KMS-11 (cell line): ENCODE measurements around the gene CNDP1.

Source experiments
- H2AFZ ChIP-seq: fragments of 200-600 bp; sonication (generic); 2 replicates; pipeline ENCODE4 v1.6.1; 2016; ENCODE audit warnings: antibody characterized with exemption, mixed run types, low read depth
- H3K27ac ChIP-seq: fragments of 200-600 bp; sonication (generic); 2 replicates; pipeline ENCODE4 v1.6.1; 2016; ENCODE audit warnings: mild to moderate bottlenecking, mixed run types
- H3K27me3 ChIP-seq: fragments of 200-600 bp; sonication (generic); 2 replicates; pipeline ENCODE4 v1.6.1; 2017; ENCODE audit warnings: mild to moderate bottlenecking, low read depth, mixed run types, moderate library complexity; ENCODE audit not compliant: insufficient read depth
- H3K36me3 ChIP-seq: fragments of 200-600 bp; sonication (generic); 2 replicates; pipeline ENCODE4 v1.6.1; 2017; ENCODE audit warnings: mild to moderate bottlenecking, mixed run types; ENCODE audit not compliant: insufficient read depth
- H3K4me1 ChIP-seq: fragments of 200-600 bp; sonication (generic); 2 replicates; pipeline ENCODE4 v1.6.1; 2016; ENCODE audit warnings: mild to moderate bottlenecking, low read depth, mixed run types; ENCODE audit not compliant: poor library complexity, severe bottlenecking
- H3K4me2 ChIP-seq: fragments of 200-600 bp; sonication (generic); 2 replicates; pipeline ENCODE4 v1.7.0; 2016; ENCODE audit warnings: mild to moderate bottlenecking, mixed run types
- H3K4me3 ChIP-seq: fragments of 200-600 bp; sonication (generic); IDR thresholded peaks from 2 replicates; pipeline ENCODE4 v1.6.1; 2017; ENCODE audit warnings: low read depth, low read length, mixed read lengths; ENCODE audit not compliant: insufficient read depth
- H3K79me2 ChIP-seq: fragments of 200-600 bp; sonication (generic); 2 replicates; pipeline ENCODE4 v1.6.1; 2016; ENCODE audit warnings: low read depth, mixed run types; ENCODE audit not compliant: insufficient read depth
- H3K9ac ChIP-seq: fragments of 200-600 bp; sonication (generic); 2 replicates; pipeline ENCODE4 v1.6.1; 2016; ENCODE audit warnings: mild to moderate bottlenecking, mixed run types
- H4K20me1 ChIP-seq: fragments of 200-600 bp; sonication (generic); 2 replicates; pipeline ENCODE4 v1.6.1; 2016; ENCODE audit warnings: mild to moderate bottlenecking, mixed run types; ENCODE audit not compliant: insufficient read depth
- TF ChIP-seq, protein P1 (sequence below): fragments of 200-600 bp; sonication (generic); conservative IDR thresholded peaks from 2 replicates; pipeline ENCODE4 v1.6.1; 2017; ENCODE audit warnings: low read depth, mild to moderate bottlenecking, antibody characterized with exemption, low read length, moderate library complexity, mixed read lengths

CNDP1 gene

DNA sequence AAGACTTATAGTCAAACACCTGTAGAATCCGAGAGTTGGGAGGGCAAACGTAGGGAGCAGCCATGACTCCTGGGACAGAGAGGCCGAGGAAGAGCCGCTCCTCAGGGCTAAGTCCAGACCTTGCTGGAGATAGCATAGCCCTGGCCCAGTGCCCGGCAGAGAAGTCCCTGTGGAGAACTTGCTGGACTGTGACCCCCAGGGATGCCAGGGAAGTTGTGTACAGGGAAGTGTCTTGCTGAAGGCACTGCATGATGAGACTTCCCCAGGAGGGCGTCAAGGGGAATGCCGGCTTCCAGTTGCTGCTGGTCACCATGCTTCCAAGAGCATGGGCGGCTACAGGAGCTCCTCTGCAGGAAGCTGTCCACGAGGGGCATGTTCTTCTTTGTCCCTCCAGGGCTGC is 8.6 kb upstream of the CNDP1 start:
- no peak overlapping the region for H3K4me3 ChIP-seq
- TF ChIP-seq, protein P1, sequence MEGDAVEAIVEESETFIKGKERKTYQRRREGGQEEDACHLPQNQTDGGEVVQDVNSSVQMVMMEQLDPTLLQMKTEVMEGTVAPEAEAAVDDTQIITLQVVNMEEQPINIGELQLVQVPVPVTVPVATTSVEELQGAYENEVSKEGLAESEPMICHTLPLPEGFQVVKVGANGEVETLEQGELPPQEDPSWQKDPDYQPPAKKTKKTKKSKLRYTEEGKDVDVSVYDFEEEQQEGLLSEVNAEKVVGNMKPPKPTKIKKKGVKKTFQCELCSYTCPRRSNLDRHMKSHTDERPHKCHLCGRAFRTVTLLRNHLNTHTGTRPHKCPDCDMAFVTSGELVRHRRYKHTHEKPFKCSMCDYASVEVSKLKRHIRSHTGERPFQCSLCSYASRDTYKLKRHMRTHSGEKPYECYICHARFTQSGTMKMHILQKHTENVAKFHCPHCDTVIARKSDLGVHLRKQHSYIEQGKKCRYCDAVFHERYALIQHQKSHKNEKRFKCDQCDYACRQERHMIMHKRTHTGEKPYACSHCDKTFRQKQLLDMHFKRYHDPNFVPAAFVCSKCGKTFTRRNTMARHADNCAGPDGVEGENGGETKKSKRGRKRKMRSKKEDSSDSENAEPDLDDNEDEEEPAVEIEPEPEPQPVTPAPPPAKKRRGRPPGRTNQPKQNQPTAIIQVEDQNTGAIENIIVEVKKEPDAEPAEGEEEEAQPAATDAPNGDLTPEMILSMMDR, result no peak
- no peaks in the 10 kb centered on the region for H3K79me2 ChIP-seq

DNA sequence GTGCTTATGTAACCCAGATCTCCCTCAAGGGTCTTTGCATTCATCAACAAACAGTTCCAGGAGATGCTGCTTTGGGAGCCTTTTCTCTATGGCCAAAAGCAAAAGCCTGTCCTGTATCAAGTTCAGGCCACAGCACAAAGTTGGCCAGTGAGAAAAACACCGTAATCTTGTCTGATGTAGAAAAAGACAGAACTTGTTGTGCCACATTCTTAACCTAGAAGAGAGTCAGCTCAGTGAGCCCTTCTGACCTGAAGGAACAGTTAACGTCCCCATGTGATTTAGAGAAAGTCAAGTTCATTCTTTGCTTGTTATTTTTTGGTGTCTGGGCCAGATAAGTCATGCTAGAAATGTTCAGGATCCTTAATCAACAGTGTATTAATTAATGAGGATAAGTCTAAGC is 7.8 kb upstream of the CNDP1 start:
- TF ChIP-seq, protein P1, result no peak
- Histone ChIP-seq H3K4me1 (peaks cover 95% of the 10 kb centered on the region), H3K36me3 (no peaks in the 10 kb centered on the region), H3K27ac (peak overlapping the region; percentile 87; the same call in 1 of the 2 replicates), H4K20me1 (no peaks in the 10 kb centered on the region), H3K4me2 (peak overlapping the region; percentile 92; the same call in 1 of the 2 replicates), H3K79me2 (no peaks in the 10 kb centered on the region), H3K9ac (no peak overlapping the region), H3K4me3 (no peak overlapping the region), H2AFZ (no peak overlapping the region), H3K27me3 (no peaks in the 10 kb centered on the region)

More for the DNA sequence above, 8.6 kb upstream of the CNDP1 start:
- H3K27me3 ChIP-seq, result no peaks in the 10 kb centered on the region
- no peak overlapping the region for H3K9ac ChIP-seq
- H3K4me1 ChIP-seq, result peaks cover 88% of the 10 kb centered on the region
- H2AFZ ChIP-seq, result no peak overlapping the region
- no peak overlapping the region for H3K4me2 ChIP-seq
- no peaks in the 10 kb centered on the region for H3K36me3 ChIP-seq
- H3K27ac ChIP-seq, result no peak overlapping the region; the same call in 1 of the 2 replicates
- no peaks in the 10 kb centered on the region for H4K20me1 ChIP-seq

DNA sequence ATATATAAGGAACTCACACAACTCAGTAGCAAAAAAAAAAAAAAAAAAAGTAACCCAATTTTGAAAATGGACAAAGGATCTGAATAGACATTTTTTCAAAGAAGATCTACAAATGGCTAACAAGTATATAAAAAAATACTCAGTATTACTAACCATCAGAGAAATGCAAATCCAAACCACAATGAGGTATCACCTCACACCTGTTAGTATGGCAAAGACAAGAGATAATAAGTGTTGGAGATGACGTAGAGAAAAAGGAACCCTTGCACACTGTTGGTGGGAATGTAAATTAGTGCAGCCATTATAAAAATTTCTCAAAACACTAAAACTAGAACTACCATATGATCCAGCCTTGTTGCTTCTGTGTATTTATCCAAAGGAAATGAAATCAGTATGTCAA is 5.8 kb upstream of the CNDP1 start:
- peak overlapping the region; percentile 38 for H2AFZ ChIP-seq
- no peak overlapping the region for H3K4me3 ChIP-seq
- no peaks in the 10 kb centered on the region for H3K79me2 ChIP-seq
- peak overlapping the region; percentile 87 for H3K27ac ChIP-seq
- H4K20me1 ChIP-seq, result no peaks in the 10 kb centered on the region
- H3K4me1 ChIP-seq, result peaks cover 100% of the 10 kb centered on the region
- peak overlapping the region; percentile 46; the same call in 1 of the 2 replicates for H3K9ac ChIP-seq
- TF ChIP-seq, protein P1, result no peak
- H3K36me3 ChIP-seq, result no peaks in the 10 kb centered on the region
- H3K27me3 ChIP-seq, result no peaks in the 10 kb centered on the region
- H3K4me2 ChIP-seq, result peak overlapping the region; percentile 92

DNA sequence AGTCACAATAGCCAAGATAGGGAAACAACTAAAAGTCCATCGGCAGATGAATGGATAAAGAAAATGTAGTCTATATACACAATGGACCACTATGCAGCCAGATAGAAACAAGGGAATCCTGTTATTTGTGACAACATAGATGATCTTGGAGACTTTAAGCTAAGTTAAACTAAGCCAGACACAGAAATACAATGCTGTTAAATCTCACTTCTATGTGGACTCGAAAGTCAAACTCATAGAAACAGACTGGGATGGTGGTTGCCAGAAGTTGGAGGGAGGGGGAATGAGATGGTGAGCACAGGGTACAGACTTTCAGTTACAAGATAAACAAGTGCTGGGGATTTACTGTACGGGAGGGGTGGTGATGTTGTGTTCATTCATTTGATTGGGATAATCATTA is 5.4 kb upstream of the CNDP1 start:
- peak overlapping the region; percentile 38 for H2AFZ ChIP-seq
- H4K20me1 ChIP-seq, result no peaks in the 10 kb centered on the region
- peak overlapping the region; percentile 87 for H3K27ac ChIP-seq
- H3K4me2 ChIP-seq, result peak overlapping the region; percentile 92
- TF ChIP-seq, protein P1, result no peak
- no peak overlapping the region for H3K4me3 ChIP-seq
- H3K36me3 ChIP-seq, result no peaks in the 10 kb centered on the region
- peak overlapping the region; percentile 46; the same call in 1 of the 2 replicates for H3K9ac ChIP-seq
- no peaks in the 10 kb centered on the region for H3K79me2 ChIP-seq
- no peaks in the 10 kb centered on the region for H3K27me3 ChIP-seq
- peaks cover 100% of the 10 kb centered on the region for H3K4me1 ChIP-seq
